HL-60 (cell line): ENCODE measurements around the gene FRAS1.

Source experiments
- CTCF ChIP-seq: IDR thresholded peaks from one replicate; pipeline ENCODE4 v1.5.1; 2011; ENCODE audit warnings: low read length, control low read depth, inconsistent platforms; ENCODE audit not compliant: insufficient read depth
- GABPA ChIP-seq: IDR thresholded peaks from 2 replicates; pipeline ENCODE4 v1.6.1; 2012; ENCODE audit warnings: low read depth
- POLR2AphosphoS5 ChIP-seq: IDR thresholded peaks from 2 replicates; pipeline ENCODE4 v1.6.1; 2012; ENCODE audit warnings: low read depth
- SPI1 ChIP-seq: IDR thresholded peaks from 2 replicates; pipeline ENCODE4 v1.6.1; 2012; ENCODE audit warnings: low read depth, mild to moderate bottlenecking, borderline replicate concordance

- no peak for TF ChIP-seq CTCF
- TF ChIP-seq POLR2AphosphoS5 = no peak
- TF ChIP-seq GABPA = no peak
- no peak for TF ChIP-seq SPI1
Observed at GRCh38 chr4:78396613-78397291, 339.6 kb downstream of the FRAS1 start.
